Measurements from ENCODE around the gene KCNJ15. TPM values are rescaled to one million over a fixed set of nuclear protein-coding genes. Genes with fewer than 3 reads are reported as not detected.

Gene KCNJ15
- polyA plus RNA-seq, 2 of the 4 experiments (the other 2 are of a cell fraction) = 0.19 to 0.30 TPM

GRCh38 chr21:38261851-38262250 lies 5.1 kb downstream of the KCNJ15 start:
- Histone ChIP-seq H3K4me2 (peak overlapping the region; percentile 50), H3K4me3 (no peak overlapping the region), H3K4me1 (peaks cover 49% of the 10 kb centered on the region), H3K9me3 (no peaks in the 10 kb centered on the region), H3K27ac (peak overlapping the region; percentile 71 to 80; a peak in 5 of 6 replicates)
- DNase-seq (ENCODE audit: low read depth in 1 of 2, low spot score in 1 of 2) (peak in 1 of 2 experiments; percentile 13), FAIRE-seq (no peak), ATAC-seq (no peak)
- TF ChIP-seq HDAC2 (IDR thresholded peaks at IDR 0.05) (no peak), GATA3 (IDR thresholded peaks at IDR 0.05; ENCODE audit: borderline replicate concordance) (peak; percentile 80; the same call in 1 of the 2 replicates), PBX3 (IDR thresholded peaks at IDR 0.05) (no peak), CBX8 (IDR thresholded peaks at IDR 0.05) (no peak), JUN (IDR thresholded peaks at IDR 0.05) (no peak), HOXB13 (CRISPR knock-in tag; IDR thresholded peaks at IDR 0.05; ENCODE audit: low read depth) (no peak), FOSL2 (IDR thresholded peaks at IDR 0.05) (no peak), FOSL2 (CRISPR knock-in tag; IDR thresholded peaks at IDR 0.05) (peak; percentile 13; the same call in 1 of the 2 replicates), BCL3 (IDR thresholded peaks at IDR 0.05) (no peak), POLR2AphosphoS2 (conservative IDR thresholded peaks at IDR 0.05; ENCODE audit: low read length) (no peak), NPAS2 (CRISPR knock-in tag; IDR thresholded peaks at IDR 0.05; ENCODE audit: borderline replicate concordance) (no peak), NFE2L2 (conservative IDR thresholded peaks at IDR 0.05; ENCODE audit: low read length) (no peak), USF2 (IDR thresholded peaks at IDR 0.05) (no peak), RCOR1 (IDR thresholded peaks at IDR 0.05; ENCODE audit: low read depth, low read length) (no peak), EHF (CRISPR knock-in tag; IDR thresholded peaks at IDR 0.05) (no peak), MAX (IDR thresholded peaks at IDR 0.05) (peak; percentile 15; the same call in 1 of the 2 replicates), REST (IDR thresholded peaks at IDR 0.05) (no peak), ESRRA (IDR thresholded peaks at IDR 0.05; ENCODE audit: borderline replicate concordance, low read length) (no peak), RFX5 (IDR thresholded peaks at IDR 0.05) (no peak), HMGXB4 (CRISPR knock-in tag; IDR thresholded peaks at IDR 0.05; ENCODE audit: borderline replicate concordance) (no peak), ZSCAN20 (CRISPR knock-in tag; IDR thresholded peaks at IDR 0.05) (no peak), EP300 (IDR thresholded peaks at IDR 0.05) (peak in 1 of 2 experiments; percentile 36; a peak in 1 of 5 replicates), SMC3 (IDR thresholded peaks at IDR 0.05) (peak; percentile 7; the same call in 1 of the 3 replicates), CEBPB (IDR thresholded peaks at IDR 0.05) (peak; percentile 46 to 49), TFCP2L1 (CRISPR knock-in tag; IDR thresholded peaks at IDR 0.05) (no peak), E2F6 (IDR thresholded peaks at IDR 0.05; ENCODE audit: borderline replicate concordance, low read depth) (no peak)
- WGBS (ENCODE audit: missing lambda C conversion rate) = 37% methylated on average over 2 of the region's 2 CpGs
- ChIA-PET CTCF (interaction anchor here (3.4 kb wide), 1 partner anchor 91 kb away, joined by 9 read pairs; no protein-coding TSS in a partner anchor), POLR2A (interaction anchor here (1.0 kb wide), 1 partner anchor 15 kb away, joined by 3 read pairs; no protein-coding TSS in a partner anchor)
